Stomach (tissue), 4 donors: Measurements from ENCODE around the gene ARF1.

Experiments used
- POLR2A ChIP-seq, 4 donors: fragments of 450-650 bp; IDR thresholded peaks; one replicate each; pipeline ENCODE4 v1.6.1; 2016; ENCODE audit warnings: antibody characterized with exemption in 4 of 4, control low read depth in 2 of 4, mild to moderate bottlenecking in 1 of 4, moderate library complexity in 1 of 4
- POLR2AphosphoS5 ChIP-seq, 3 donors: sonication (generic); formaldehyde crosslinking; IDR thresholded peaks; one replicate each; pipeline ENCODE4 v1.6.1; 2016; ENCODE audit warnings: antibody characterized with exemption in 3 of 3
- TF ChIP-seq, protein P1 (sequence below), 7 experiments: fragments of 450-650 bp in 4 of 7; fragments of 200-600 bp in 3 of 7; sonication (generic) in 3 of 7; IDR thresholded peaks; one replicate each; pipeline ENCODE4 v1.5.1; 2016 to 2019; ENCODE audit warnings: antibody characterized with exemption in 7 of 7, control low read depth in 2 of 7, mild to moderate bottlenecking in 1 of 7

DNA sequence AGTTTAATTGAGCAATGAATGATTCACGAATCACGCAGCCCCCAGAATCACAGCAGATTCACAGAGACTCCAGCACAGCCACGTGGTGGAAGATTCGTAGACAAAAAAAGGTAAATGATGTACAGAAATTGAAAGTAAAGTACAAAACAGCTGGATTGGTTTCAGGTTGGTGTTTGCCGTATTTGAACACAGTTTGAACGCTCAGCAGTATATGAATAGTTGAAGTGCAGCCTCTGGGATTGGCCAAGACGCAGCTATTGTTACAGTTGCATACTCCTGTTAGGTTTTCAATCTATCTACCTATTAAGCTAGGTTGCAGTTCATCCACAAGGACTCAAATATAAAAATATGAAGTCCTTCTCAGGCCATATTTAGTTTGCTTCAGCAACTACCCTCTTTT is 29.7 kb downstream of the ARF1 start:
- TF ChIP-seq POLR2A (IDR thresholded peaks at IDR 0.05) (no peak), POLR2AphosphoS5 (IDR thresholded peaks at IDR 0.05) (no peak)
- TF ChIP-seq, protein P1, sequence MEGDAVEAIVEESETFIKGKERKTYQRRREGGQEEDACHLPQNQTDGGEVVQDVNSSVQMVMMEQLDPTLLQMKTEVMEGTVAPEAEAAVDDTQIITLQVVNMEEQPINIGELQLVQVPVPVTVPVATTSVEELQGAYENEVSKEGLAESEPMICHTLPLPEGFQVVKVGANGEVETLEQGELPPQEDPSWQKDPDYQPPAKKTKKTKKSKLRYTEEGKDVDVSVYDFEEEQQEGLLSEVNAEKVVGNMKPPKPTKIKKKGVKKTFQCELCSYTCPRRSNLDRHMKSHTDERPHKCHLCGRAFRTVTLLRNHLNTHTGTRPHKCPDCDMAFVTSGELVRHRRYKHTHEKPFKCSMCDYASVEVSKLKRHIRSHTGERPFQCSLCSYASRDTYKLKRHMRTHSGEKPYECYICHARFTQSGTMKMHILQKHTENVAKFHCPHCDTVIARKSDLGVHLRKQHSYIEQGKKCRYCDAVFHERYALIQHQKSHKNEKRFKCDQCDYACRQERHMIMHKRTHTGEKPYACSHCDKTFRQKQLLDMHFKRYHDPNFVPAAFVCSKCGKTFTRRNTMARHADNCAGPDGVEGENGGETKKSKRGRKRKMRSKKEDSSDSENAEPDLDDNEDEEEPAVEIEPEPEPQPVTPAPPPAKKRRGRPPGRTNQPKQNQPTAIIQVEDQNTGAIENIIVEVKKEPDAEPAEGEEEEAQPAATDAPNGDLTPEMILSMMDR (IDR thresholded peaks at IDR 0.05), result no peak
